Esophagus squamous epithelium (tissue), 4 donors: ENCODE data around the gene CCDC61.

ENCODE experiments used
- POLR2A ChIP-seq, 4 donors: fragments of 450-650 bp; IDR thresholded peaks; one replicate each; pipeline ENCODE4 v1.6.1; 2017; ENCODE audit warnings: antibody characterized with exemption in 4 of 4, mild to moderate bottlenecking in 4 of 4, moderate library complexity in 3 of 4
- TF ChIP-seq, protein P1 (sequence below), 6 experiments: fragments of 450-650 bp in 4 of 6; fragments of 200-600 bp in 2 of 6; sonication (generic) in 2 of 6; IDR thresholded peaks; one replicate each; pipeline ENCODE4 v1.5.1; 2016 to 2019; ENCODE audit warnings: antibody characterized with exemption in 6 of 6, mild to moderate bottlenecking in 4 of 6, moderate library complexity in 4 of 6

DNA sequence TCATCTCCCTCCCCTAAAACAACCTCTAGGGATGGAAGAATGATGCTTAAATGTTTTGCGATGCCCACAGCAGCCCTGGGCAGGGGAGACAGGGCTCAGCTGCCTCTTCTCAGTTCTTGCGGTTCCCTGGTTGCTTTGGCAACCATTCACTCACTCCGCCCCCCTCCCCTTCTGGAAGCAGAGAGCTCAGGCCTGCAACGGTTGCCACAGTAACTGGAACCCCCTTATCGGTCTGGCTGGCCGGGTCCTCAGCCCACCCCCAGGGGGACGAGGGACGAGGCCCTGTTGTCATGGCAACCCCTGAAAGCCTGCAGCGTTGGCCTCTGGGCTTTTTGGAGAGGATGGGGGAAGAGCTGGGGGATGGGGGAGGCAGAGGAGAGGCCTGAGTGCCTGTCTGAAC lies 41.1 kb upstream of the CCDC61 start:
- TF ChIP-seq POLR2A (IDR thresholded peaks at IDR 0.05), result no peak
- TF ChIP-seq, protein P1, sequence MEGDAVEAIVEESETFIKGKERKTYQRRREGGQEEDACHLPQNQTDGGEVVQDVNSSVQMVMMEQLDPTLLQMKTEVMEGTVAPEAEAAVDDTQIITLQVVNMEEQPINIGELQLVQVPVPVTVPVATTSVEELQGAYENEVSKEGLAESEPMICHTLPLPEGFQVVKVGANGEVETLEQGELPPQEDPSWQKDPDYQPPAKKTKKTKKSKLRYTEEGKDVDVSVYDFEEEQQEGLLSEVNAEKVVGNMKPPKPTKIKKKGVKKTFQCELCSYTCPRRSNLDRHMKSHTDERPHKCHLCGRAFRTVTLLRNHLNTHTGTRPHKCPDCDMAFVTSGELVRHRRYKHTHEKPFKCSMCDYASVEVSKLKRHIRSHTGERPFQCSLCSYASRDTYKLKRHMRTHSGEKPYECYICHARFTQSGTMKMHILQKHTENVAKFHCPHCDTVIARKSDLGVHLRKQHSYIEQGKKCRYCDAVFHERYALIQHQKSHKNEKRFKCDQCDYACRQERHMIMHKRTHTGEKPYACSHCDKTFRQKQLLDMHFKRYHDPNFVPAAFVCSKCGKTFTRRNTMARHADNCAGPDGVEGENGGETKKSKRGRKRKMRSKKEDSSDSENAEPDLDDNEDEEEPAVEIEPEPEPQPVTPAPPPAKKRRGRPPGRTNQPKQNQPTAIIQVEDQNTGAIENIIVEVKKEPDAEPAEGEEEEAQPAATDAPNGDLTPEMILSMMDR (IDR thresholded peaks at IDR 0.05), result no peak
